Pancreas (tissue), 10 donors: Measurements from ENCODE around the gene CD200R1L. TPM values are rescaled to one million over a fixed set of nuclear protein-coding genes. Genes with fewer than 3 reads are reported as not detected.

Experiments
- ATAC-seq, 4 donors: fragments of 200-7000 bp; cut with Tn5 transposase; one replicate each; pipeline versions ENCODE4 v1.8.0 to v1.9.1; 2020; ENCODE audit warnings: mild to moderate bottlenecking in 4 of 4, moderate library complexity in 4 of 4
- DNase-seq, 6 donors: peaks; one replicate each; pipeline ENCODE4 v3.0.0-alpha.2; 2020
- FAIRE-seq: peaks from 2 replicates; lab custom pipeline; 2012; peaks lifted over from hg19 to GRCh38; lab: Jason Lieb, UNC
- H3K27ac ChIP-seq, 4 donors: fragments of 200-600 bp; sonication (generic); 1 replicate in 3 of 4; 2 replicates in 1 of 4; pipeline versions ENCODE4 v1.5.0 to v1.8.0; 2020
- H3K27me3 ChIP-seq, 4 donors: fragments of 200-600 bp; one replicate each; pipeline ENCODE4 v1.8.0; 2021
- H3K36me3 ChIP-seq, 3 donors: fragments of 200-600 bp; sonication (generic) in 1 of 3; one replicate each; pipeline versions ENCODE4 v1.5.0 to v1.8.0; 2020 to 2021
- H3K4me1 ChIP-seq, 3 donors: fragments of 200-600 bp; one replicate each; pipeline ENCODE4 v1.8.0; 2021
- H3K4me3 ChIP-seq, 4 donors: fragments of 200-600 bp; sonication (generic) in 2 of 4; one replicate each; pipeline versions ENCODE4 v1.5.0 to v1.8.0; 2020 to 2021
- H3K9me3 ChIP-seq, 4 donors: fragments of 200-600 bp; one replicate each; pipeline ENCODE4 v1.8.0; 2021
- WGBS, 2 donors: extraction: QIAGEN DNeasy Blood & Tissue Kit; methylation state at CpG; one replicate each; pipeline ENCODE4 v1.1.7; 2013; 5-methylcytosine and 5-hydroxymethylcytosine counted together
- intact Hi-C, 3 donors: fragments of 100-400 bp; cut with DNase I; formaldehyde crosslinking; loops; one replicate each; pipeline versions ENCODE4 v1.11.1 to v1.14.2; 2022
- polyA plus RNA-seq, 2 donors: library from polyadenylated mRNA; stranded (reverse); fragments of 200-250 nt; gene quantifications; one replicate each; pipeline ENCODE4 v1.2.3, GENCODE V29; 2013
- total RNA-seq, 6 donors: library from RNA; stranded (reverse); fragmentation: NEBNext Ultra II Directional in 4 of 6; extraction: Animal tissue kit (Norgen Biotek cat#: 25700) in 4 of 6; gene quantifications; one replicate each; pipeline versions ENCODE4 v1.2.1 to v1.2.4, GENCODE V29; 2021 to 2023
- TF ChIP-seq, protein P1 (sequence below), 4 donors: fragments of 200-600 bp; sonication (generic) in 3 of 4; IDR thresholded peaks; one replicate each; pipeline versions ENCODE4 v1.5.0 to v1.8.0; 2021; ENCODE audit warnings: antibody characterized with exemption in 4 of 4
- donor health status: healthy with polysubstance abuse.
- donor health status: DM: no; HTN: no; CAD: no; lungs with moderate emphysema.
- donor health status: DM: no; HTN: no; CAD: no.
- donor health status: control.
- donor health status: control.
- donor health status: Bipolar disorder and iron deficiency.
- donor health status: DM: yes; HTN: yes; CAD: no.
- donor health status: DM: no; HTN: no; CAD: no.
- donor health status: DM: no; HTN: no; CAD: no.
- donor health status: DM: yes; HTN: yes; CAD: no.

Gene CD200R1L
- total and polyA plus RNA-seq, 8 donors, result not detected

DNA sequence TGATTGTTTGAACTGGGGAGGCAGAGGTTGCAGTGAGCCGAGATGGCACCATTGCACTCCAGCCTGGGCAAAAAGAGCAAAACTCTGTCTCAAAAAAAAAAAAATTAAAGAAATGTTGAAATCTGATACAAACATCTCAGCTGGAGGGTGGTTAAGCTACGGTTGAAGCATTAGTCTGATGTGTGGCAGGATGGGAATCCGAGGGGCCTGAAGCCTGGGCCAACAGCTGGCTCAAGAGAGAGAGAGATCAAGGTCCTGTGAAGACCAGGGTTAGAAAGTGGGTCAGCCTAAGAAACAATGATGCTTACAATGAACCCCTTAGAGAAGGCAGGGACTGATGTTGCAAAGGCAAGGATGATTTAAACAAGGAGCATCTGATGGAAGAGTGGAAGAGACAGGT, 69.8 kb downstream of the CD200R1L start:
- no peaks in the 10 kb centered on the region for H3K27me3 ChIP-seq
- DNase-seq (no peak), ATAC-seq (no peak), FAIRE-seq (no peak)
- no peaks in the 10 kb centered on the region for H3K4me1 ChIP-seq
- no peak overlapping the region for H3K27ac ChIP-seq
- intact Hi-C loops, result no loop called here
- no peaks in the 10 kb centered on the region for H3K36me3 ChIP-seq
- no peak overlapping the region for H3K4me3 ChIP-seq
- WGBS, 2 donors, result 62 to 63% methylated on average over 3 of the region's 3 CpGs
- H3K9me3 ChIP-seq, result no peaks in the 10 kb centered on the region
- TF ChIP-seq, protein P1, sequence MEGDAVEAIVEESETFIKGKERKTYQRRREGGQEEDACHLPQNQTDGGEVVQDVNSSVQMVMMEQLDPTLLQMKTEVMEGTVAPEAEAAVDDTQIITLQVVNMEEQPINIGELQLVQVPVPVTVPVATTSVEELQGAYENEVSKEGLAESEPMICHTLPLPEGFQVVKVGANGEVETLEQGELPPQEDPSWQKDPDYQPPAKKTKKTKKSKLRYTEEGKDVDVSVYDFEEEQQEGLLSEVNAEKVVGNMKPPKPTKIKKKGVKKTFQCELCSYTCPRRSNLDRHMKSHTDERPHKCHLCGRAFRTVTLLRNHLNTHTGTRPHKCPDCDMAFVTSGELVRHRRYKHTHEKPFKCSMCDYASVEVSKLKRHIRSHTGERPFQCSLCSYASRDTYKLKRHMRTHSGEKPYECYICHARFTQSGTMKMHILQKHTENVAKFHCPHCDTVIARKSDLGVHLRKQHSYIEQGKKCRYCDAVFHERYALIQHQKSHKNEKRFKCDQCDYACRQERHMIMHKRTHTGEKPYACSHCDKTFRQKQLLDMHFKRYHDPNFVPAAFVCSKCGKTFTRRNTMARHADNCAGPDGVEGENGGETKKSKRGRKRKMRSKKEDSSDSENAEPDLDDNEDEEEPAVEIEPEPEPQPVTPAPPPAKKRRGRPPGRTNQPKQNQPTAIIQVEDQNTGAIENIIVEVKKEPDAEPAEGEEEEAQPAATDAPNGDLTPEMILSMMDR (IDR thresholded peaks at IDR 0.05), result no peak

DNA sequence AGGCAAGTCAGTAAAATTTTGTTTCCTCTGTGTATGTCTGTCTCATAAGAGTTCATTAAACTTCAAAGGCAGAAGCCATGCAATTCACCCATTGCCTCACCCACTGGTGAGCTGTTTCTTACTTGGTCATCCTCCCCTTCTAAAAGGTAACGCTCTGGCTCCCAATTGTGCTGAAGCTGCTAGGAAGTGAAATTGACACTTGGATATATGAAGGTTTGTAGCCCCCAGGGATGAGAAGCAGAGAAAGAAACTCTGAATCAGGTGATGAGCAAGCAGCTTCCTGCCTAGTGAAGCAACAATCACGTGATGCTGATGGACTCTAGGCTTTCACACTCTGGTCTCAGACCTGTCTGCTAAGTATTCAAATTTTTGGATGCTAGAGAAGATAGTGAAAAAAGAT, 70.7 kb downstream of the CD200R1L start:
- FAIRE-seq, result no peak
- WGBS, 2 donors, result 54 to 64% methylated on average over 2 of the region's 2 CpGs
- TF ChIP-seq, protein P1 (IDR thresholded peaks at IDR 0.05), result no peak
- intact Hi-C loops, result no loop called here
- no peaks in the 10 kb centered on the region for H3K4me1 ChIP-seq
- ATAC-seq, result no peak
- no peaks in the 10 kb centered on the region for H3K36me3 ChIP-seq
- no peak for DNase-seq
- H3K27me3 ChIP-seq, result no peaks in the 10 kb centered on the region
- H3K27ac ChIP-seq, result no peak overlapping the region
- H3K4me3 ChIP-seq, result no peak overlapping the region
- H3K9me3 ChIP-seq, result no peaks in the 10 kb centered on the region

DNA sequence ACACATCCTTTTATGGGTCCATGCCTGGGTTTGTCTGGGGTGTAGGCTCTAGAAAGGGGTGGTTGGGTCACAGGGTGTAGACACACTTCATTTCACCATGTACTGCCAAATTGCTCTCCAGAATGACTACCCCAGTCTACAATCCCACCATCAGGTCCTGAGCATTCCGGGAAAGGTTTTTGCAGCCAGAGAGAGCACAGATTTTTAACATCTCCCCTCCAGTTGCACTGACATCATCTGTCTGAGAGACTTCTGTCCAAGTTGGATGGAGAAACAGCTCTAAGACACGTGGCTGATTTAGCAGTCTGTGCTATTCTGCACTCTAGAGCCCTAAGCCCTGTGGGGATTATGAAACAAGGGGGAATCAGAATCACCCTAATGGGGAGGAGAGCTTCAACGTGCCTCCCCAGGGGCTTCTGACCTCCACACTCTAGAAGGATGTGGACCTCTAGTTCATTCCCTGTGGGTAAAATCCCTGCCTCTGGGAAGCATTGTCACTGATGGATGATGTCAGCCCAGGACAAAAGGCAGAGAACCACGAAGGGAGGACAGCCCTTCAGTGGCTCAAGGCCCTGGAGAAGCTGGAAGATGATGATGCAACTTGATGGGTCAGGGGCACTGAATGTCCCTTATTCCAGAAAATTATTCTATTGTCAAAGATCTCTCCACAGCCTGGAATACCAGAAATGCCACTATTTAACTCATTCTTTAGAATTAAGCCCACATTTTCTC, 71.5 kb downstream of the CD200R1L start:
- Histone ChIP-seq H3K4me3 (no peak overlapping the region), H3K9me3 (no peaks in the 10 kb centered on the region), H3K4me1 (no peaks in the 10 kb centered on the region), H3K27ac (no peak overlapping the region), H3K27me3 (no peaks in the 10 kb centered on the region), H3K36me3 (no peaks in the 10 kb centered on the region)
- DNase-seq (no peak), FAIRE-seq (no peak), ATAC-seq (peak in 3 of 4 donors; percentile 53 to 57 (median 55))
- 44 to 50% methylated on average over 4 of the region's 4 CpGs for WGBS, 2 donors
- intact Hi-C loops, result no loop called here
- TF ChIP-seq, protein P1 (IDR thresholded peaks at IDR 0.05), result no peak

DNA sequence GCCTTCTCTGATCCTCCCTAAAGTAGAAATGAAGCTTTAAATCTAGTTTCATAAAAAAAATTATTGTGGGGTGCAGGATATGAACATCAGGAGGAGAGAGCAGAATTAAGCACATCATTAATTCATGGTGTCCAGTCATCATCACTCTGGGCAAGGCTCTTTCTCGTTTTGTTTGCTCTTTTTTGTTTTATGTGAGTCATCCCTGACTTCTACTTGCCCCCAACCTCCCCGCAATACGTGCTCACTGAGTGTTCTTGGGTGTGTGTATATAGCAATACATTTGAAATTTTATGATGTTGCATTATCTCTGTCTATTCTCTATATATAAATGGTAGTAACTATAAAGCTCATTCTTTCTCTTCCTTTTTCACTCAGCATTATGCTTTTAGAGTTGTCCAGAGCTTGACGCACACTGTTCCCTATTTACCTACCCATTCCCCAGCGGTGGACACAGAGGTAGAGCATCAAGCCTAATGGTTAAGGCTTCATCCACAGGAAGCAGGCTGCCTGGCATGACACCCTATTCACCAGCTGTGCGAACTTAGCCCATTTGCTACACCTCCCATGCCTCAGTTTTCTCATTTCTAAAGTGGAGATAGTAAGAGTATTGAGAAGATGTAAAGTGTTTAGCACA, 72.3 kb downstream of the CD200R1L start:
- H3K27ac ChIP-seq, result no peak overlapping the region
- no peaks in the 10 kb centered on the region for H3K9me3 ChIP-seq
- TF ChIP-seq, protein P1 (IDR thresholded peaks at IDR 0.05), result no peak
- no peaks in the 10 kb centered on the region for H3K36me3 ChIP-seq
- WGBS, 2 donors, result 53 to 57% methylated on average over 6 of the region's 6 CpGs
- no peak for FAIRE-seq
- intact Hi-C loops, result no loop called here
- no peaks in the 10 kb centered on the region for H3K27me3 ChIP-seq
- DNase-seq, result no peak
- peak in 3 of 4 donors; percentile 21 to 34 (median 31) for ATAC-seq
- H3K4me3 ChIP-seq, result no peak overlapping the region
- H3K4me1 ChIP-seq, result no peaks in the 10 kb centered on the region

DNA sequence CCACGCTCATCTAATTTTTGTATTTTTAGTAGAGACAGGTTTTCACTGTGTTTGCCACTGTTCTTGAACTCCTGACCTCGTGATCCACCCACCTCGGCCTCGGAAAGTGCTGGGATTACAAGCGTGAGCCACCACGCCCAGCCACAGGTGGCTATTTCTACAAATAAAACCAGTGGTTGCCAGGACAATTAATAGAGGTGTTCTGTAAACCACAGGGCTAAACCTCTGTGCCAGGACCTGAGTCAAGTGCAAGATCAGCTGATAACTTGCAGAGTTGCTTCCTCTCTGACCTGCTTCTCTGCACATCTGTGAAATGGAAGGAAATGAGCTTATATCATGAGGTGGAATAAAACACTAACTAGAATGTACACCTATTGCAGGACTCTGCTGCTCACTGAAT, 72.8 kb downstream of the CD200R1L start:
- peak in 1 of 4 donors; percentile 26 for ATAC-seq
- WGBS, 2 donors, result 43 to 51% methylated on average over 6 of the region's 6 CpGs
- no peaks in the 10 kb centered on the region for H3K4me1 ChIP-seq
- intact Hi-C loops, result no loop called here
- no peak overlapping the region for H3K4me3 ChIP-seq
- DNase-seq, result no peak
- no peak overlapping the region for H3K27ac ChIP-seq
- TF ChIP-seq, protein P1 (IDR thresholded peaks at IDR 0.05), result no peak
- H3K27me3 ChIP-seq, result no peaks in the 10 kb centered on the region
- FAIRE-seq, result no peak
- H3K36me3 ChIP-seq, result no peaks in the 10 kb centered on the region
- no peaks in the 10 kb centered on the region for H3K9me3 ChIP-seq
